ENCODE data around the gene HOXC10. TPM values are rescaled to one million over a fixed set of nuclear protein-coding genes. Genes with fewer than 3 reads are reported as not detected.

HOXC10 gene
- total RNA-seq, 1 experiment from 2014 or later = 3.8 TPM

GRCh38 chr12:54033106-54033979, 48.4 kb downstream of the HOXC10 start:
- TF ChIP-seq TCF7L2 (IDR thresholded peaks at IDR 0.05; ENCODE audit: borderline replicate concordance, extremely low read depth, insufficient read depth, insufficient read length) (peak; percentile 96), YY1 (IDR thresholded peaks at IDR 0.05; ENCODE audit: extremely low read depth, insufficient replicate concordance, low read depth, low read length) (peak; percentile 38), CBX3 (IDR thresholded peaks at IDR 0.05; ENCODE audit: low read depth) (no peak), POLR2AphosphoS5 (IDR thresholded peaks at IDR 0.05; ENCODE audit: low read depth, low read length) (0 out of 2 replicates have a peak, but pooled peaks have one; percentile 16)
- DNase-seq (ENCODE audit: low read depth, low spot score) (no peak), ATAC-seq (peak; percentile 74)
- Histone ChIP-seq H2AFZ (ENCODE audit: low read depth, low read length, poor library complexity, severe bottlenecking) (peak overlapping the region; percentile 89), H3K4me2 (ENCODE audit: low read length) (peak overlapping the region; percentile 100), H3K9ac (ENCODE audit: low read length) (peak overlapping the region; percentile 69), H3K9me2 (ENCODE audit: insufficient read depth) (no peaks in the 10 kb centered on the region), H3K4me3 (replicated peaks in 1 of 2; ENCODE audit: low read depth in 1 of 2, low read length in 2 of 2) (peak overlapping the region; percentile 55 to 77), H3K79me2 (ENCODE audit: insufficient read depth, low read length) (no peaks in the 10 kb centered on the region), H3K27me3 (ENCODE audit: insufficient read depth, low read length) (no peaks in the 10 kb centered on the region), H3K27ac (ENCODE audit: low read depth, low read length) (peak overlapping the region; percentile 35), H3K9me3 (ENCODE audit: control insufficient read depth in 1 of 2, insufficient read depth in 1 of 2, low read depth in 1 of 2, low read length in 2 of 2) (no peaks in the 10 kb centered on the region), H3K36me3 (ENCODE audit: control insufficient read depth in 1 of 2, insufficient read depth in 2 of 2, low read length in 2 of 2) (no peaks in the 10 kb centered on the region), H3K4me1 (ENCODE audit: control insufficient read depth in 1 of 2, insufficient read depth in 2 of 2, low read length in 2 of 2) (peaks cover 7 to 29% of the 10 kb centered on the region in 2 experiments), H4K20me1 (ENCODE audit: insufficient read depth) (no peaks in the 10 kb centered on the region)
- POLR2A ChIA-PET = no interaction called here
- no TSS peak for BruUV-seq (replicated peaks)
- RAD21 ChIA-PET (ENCODE audit: low non-redundant PET in 1 of 2, low total read pairs in 2 of 2, uncharacterized antibody in 2 of 2, unreplicated experiment in 2 of 2) = interaction anchor here (0.9 to 3.0 kb wide), 8 partner anchors 27 to 174 kb away, joined by 4 to 12 read pairs (median 9); no protein-coding TSS in a partner anchor
- intact Hi-C loops (cut with micrococcal nuclease) = loop anchor here (5.0 kb wide), 1 partner anchor 104 kb away; no protein-coding TSS in a partner anchor
- CTCF ChIA-PET = interaction anchor here (0.9 to 3.5 kb wide), 19 partner anchors 11 to 180 kb away, joined by 3 to 43 read pairs (median 6); partner anchors contain the start of genes HOXC10, HOXC8 and HOXC9
